ENCODE results near the gene IP6K3.

The IP6K3 gene

DNA sequence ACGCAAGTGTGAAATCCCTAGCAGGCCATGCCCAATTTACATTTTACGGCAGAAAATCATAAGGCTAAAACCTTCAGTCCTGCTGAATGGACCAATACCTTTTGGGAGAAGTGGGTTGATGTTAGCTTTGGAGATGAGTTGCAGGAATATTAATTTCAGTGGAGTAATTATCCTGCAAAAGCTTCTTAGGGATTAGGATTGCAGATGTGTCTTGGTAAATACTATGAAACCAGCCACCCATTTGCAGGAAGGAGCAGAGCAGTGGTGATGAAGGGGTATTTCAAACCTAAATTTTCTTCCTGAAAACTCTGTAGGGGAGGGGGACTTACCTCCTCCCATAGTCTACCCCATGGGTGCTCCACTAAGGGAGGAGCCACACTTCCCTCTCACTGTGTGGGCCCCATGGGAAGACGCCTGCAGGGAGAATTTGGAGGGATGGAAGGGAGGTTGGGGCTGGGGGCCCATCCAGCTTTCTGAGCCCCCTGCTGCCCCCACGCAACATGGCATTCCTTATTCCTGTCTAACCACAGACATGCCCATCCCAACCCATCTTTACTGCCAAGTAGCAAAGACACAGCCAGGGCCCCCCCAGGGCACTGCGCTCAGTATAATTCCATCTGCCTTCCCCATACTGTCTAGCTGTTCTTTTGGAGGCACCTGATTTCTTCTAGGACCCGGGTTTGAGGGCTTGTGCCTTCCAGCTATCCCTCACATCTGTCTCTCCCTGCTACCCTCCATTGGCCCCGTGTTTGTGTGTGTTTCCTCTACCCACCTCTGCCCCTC is 20.6 kb downstream of the IP6K3 start:
- no peak for DNase-seq (ENCODE audit: low read depth in 2 of 3, low spot score in 1 of 3)

DNA sequence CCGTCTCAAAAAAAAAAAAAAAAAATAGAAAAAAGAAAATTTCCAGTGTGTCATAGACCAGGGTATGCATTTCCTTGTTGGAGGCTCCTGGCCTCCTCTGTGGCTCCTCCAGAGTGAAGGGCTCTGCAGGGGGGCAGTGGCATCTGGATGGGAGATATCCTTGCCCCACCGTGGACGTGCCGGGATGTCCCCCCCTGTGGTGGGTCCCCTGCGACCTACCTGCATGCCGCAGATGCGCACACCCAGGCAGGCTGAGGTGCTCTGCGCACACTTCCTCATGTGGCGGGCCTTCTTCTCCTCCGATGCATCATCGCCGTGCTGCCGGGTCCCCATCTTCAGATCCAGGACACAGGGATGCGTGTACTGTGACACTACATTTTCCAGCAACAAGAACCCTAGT is 21.5 kb downstream of the IP6K3 start:
- DNase-seq (ENCODE audit: low read depth in 2 of 3, low spot score in 1 of 3): no peak

DNA sequence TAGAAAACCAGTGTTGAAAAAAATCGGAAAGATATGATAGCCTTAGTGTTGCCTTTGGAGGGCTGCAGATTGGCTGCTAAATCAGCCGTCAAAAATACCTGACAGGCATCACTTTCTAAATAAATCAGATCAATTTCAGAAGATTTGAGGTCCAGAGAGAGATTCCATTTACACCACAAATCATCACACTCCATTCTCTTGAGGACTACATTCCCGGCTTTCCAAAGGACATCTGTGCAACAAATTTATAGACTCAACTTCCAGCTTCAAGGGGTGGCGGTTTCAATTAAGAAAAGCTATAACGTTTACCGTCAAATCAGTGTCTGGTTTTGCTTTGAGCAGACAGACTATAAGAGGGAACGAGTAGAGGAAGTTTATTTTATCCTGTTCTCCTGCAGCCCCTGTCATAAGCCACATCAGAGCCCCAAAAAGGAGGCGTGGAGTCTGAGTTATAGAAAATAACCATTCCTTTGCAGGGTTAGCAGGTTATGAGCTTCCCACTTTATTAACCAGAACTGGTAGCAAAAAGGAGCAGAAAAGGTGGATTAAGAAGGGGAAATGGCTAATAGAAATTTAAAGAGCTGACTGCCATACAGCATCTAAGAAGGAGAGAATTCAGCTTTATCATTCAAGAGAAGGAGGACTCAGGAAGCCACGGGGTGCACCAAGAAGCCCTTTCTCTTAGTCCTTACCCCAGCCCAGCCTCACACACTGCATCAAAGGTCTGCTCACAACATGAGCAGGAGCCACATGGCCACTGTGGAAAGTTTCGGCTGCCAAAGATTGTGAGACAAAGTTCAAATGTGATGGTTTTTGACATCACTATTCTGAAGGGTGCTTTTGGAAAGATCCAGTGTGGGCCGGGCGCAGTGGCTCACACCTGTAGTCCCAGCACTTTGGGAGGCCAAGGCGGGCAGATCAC is 22.3 kb downstream of the IP6K3 start:
- DNase-seq (ENCODE audit: low read depth in 2 of 3, low spot score in 1 of 3): no peak

DNA sequence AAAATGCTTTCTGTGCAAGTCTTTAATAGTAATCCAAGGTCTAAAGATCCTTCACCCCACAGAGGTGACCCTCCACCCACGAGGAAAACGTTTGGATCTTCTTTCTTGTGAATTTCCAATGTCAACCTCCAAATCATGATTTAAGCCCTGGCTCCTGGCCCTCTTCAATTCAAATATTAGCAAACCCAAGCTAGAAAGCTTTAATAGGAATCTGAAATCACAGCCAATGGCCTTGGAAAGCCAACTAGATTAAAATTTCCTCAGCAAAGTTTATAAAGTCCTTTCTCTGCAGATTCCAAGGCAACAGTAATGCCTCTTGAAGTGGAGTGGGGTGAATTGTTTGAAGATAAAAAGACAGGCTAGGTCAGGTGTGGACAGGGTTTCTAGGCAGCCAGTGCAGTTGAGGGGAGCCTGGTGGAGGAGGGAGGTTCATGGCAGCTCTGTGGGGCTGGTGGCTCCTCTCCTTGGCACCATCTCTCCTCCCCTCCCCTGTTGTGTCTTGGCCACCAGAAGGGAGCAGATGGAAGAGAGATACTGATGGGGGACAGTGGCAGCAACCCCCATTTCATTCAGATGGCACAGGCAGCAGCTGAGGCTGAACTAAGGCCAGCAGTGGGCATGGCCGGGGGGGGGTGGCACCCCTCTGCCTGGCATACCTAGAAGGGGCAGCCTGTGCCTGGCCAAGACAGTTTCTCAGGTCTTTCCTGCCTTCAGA is 23.2 kb downstream of the IP6K3 start:
- no peak for DNase-seq (ENCODE audit: low read depth in 2 of 3, low spot score in 1 of 3)

DNA sequence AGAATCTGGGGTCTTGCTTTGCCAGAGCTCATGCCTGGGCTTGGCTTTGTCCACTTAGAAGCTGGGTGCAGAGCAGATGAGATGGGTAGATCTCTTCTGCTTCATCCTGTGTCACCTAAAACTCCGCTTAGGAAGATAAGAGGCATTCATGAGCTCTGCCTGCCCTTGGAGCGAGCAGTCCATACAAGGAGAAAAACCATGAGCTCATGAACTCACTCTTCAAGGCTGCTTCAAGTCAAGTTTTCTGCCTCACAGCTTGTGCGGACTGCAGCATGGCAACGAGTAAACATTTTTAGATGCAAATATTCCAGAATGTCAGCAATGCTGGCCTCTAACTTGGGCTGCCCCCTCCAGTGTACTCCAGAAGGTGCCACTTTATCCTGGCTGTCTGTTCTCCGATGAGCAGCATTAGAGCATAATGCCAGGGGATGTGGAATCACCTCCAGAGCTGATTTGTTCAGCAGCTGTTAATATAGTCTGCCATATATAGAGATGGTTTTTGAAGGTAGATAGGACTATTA is 24.5 kb downstream of the IP6K3 start:
- no peak for DNase-seq (ENCODE audit: low read depth in 2 of 3, low spot score in 1 of 3)

DNA sequence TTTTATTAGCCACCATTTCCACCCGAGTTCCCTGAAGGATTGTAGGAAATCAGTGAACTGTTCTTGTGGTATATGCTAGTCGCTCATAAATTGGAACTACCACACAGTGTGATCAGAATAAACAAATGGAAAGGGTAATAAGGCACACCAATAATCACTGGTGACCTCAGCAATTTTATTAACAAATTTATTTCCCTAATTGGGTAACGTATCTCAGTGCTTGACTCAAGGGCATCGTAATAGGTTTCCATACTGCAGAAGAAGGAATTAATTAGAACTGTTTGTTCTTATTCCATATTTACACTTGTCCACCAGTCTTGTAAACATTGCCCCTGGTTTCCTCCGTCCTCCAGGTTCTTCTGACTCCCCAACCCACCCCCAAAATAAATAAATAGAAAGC is 25.2 kb downstream of the IP6K3 start:
- DNase-seq (ENCODE audit: low read depth in 2 of 3, low spot score in 1 of 3): no peak

DNA sequence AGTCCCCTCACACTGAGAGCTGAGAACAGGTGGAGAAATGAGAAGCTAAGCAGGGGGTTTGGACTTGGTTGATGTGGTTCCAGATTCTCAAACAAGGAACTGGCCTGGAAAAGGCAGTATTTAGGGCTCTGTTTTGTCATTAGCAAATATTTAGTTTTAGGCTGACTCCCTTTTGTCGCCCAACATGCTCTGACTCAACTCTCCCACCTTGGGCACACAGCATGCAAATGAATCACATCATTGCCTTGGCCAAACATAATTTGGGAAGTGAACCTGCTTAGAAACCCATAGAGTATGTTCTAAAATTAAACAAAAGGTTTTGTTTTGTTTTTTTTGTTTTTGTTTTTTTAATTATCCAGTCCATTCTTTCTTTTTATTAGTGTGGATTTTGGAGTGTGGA is 25.7 kb downstream of the IP6K3 start:
- DNase-seq (ENCODE audit: low read depth in 2 of 3, low spot score in 1 of 3): no peak

DNA sequence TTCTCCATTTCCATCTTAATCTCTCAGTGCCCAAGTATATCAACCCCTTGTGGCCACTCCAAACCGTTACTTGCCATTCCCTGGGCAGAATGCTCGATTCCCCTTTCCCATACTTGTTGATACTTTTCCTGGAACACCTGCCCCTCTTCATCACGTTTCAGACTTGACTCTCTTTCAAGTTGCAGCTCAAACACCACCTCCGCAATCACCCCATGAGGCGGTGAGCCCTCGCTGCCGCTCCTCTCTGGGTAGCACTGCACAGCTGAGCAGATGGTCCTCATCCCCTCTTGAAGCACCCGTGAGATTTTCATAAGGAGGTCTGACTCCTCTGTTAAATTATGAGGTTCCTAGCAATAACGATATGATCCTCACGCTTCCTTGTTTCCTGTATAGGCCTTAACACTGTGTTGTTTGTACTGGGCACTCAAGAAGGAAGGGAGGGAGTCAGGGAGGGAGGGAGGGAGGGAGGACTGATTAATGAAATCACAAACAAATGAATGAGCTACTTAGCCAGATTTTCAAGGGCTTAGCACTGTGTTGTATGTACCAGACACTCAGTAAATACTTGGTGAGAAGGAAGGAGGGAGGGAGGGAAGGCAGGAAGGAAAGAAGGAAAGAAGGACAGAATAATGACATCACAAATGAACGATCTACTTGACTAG is 27.2 kb downstream of the IP6K3 start:
- DNase-seq (ENCODE audit: low read depth in 2 of 3, low spot score in 1 of 3): no peak

DNA sequence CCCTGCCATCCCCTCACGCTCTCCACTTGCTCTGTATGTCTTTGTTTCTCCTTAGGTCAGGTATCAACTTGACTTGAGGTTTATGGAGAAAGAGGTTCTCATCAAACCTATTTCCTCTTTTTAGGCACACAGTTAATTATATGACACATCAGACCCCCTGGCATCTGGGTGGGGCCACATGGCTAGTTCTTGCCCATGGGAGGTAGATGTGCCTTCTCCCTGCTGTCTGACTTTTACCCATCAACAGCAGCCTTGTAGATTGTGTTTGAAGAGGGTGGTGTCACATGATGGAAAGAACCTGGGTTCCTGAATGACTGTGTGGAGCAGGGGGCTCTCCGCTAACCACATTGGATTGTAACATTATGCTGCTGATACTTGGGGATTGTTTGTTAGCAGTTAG is 28.0 kb downstream of the IP6K3 start:
- DNase-seq (ENCODE audit: low read depth in 2 of 3, low spot score in 1 of 3): no peak

DNA sequence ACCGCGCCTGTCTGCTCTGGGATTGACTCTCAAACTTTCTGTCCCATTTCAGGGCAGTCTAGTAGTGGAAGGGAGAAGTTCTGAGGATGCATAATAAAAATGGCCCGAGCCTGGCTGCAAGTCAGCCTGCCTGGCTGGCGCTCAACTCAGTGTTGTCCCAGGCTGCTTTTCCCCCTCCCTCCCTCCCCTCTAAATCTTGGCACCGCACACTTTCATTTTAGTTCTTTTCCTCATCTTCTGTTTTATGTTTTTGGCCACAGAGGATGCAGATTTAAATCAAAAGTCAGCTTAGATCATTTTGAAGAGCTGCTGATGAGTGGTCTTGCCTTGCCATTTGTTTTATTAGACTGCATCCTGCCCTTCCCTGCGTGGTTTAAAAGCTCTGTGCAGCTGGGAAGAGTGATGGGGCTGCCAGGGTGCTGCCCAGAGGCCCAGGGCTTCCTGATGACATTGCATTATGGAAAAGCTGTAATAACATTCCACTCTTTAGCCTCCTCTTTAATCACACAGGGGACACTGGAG is 28.7 kb downstream of the IP6K3 start:
- no peak for DNase-seq (ENCODE audit: low read depth in 2 of 3, low spot score in 1 of 3)

DNA sequence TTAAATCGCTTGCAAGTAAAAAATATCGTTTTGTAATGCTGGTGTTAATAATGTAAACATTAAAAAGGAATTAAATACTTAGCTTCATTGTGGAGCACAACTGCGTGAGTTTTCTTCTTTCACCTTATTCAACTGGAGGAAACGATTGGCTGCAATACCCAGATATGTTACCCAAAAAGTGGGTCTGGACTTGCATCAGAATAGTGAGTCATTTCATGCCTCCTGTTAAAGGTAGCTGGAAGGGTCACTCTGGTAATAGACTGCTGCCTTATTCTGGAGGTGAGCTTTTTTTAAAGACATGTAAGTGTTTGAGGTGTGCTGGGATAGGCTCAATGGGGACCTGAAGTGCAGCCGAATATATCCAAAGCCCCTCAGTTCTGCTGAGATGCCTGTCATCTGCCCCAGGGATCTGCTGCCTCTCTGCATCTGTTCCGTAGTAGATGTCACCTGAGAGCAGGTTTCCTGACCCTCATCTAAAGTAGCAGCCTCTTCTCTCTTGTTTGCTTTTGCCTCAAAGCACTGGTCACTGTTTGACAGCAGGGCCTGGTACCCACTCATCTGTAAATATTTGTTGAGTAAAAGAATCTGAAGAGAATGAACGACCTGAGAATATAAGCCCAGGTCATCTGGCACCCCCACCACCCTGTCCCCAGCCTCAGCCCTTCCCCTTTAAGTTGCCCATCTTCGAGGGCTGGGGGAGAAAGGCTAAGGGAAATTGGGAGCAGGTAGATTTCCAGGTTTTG is 29.6 kb downstream of the IP6K3 start:
- no peak for DNase-seq (ENCODE audit: low read depth in 2 of 3, low spot score in 1 of 3)

DNA sequence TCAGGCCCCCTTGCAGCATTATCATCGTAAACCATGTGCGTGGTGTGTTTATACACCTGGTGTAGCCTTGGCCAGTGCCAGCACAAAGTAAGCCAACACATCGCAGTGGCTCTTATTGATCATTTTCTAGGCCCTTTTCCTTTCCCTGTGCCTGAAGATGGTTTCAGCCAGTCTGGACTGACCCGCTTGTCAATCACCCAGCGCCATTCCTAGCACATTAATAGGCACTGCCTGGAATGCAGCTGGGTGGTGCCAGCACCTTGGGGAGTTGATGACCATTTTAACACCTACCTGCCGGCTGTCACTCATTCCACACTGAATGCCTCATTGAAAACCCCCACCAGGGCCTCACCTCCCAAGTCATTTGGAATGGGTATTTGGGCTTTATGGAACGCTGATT is 30.3 kb downstream of the IP6K3 start:
- DNase-seq (ENCODE audit: low read depth in 2 of 3, low spot score in 1 of 3): no peak

DNA sequence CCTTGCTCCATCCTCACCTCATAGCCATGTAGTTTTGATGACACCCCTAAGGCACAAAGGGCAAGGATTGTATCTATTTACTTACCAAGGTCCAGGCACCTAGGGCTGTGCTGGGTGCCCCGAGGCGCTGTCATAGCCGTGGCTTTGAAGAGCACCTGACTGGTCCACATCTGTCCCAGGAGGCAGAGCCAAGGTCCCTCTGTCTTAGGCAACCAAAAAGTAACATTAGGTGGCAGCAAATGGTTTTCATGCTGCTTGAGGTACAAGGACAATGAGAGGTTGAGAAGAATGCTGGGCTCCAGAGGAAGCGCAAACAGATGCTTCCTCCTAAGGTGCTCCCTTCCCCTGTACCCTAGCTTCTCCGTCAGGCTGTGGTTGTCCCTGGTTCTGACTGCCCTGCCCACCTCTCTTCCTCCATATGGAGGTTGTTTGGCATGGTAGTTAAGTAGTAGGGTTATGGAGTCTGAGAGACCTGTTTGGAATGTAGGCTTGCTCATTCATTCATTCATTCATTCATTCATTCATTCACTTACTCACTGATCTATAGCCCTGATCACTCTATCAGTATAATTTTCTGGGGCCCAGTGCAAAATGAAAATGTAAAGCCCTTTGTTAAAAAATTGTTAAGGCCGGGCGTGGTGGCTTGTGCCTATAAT is 32.2 kb downstream of the IP6K3 start:
- no peak for DNase-seq (ENCODE audit: low read depth in 2 of 3, low spot score in 1 of 3)

DNA sequence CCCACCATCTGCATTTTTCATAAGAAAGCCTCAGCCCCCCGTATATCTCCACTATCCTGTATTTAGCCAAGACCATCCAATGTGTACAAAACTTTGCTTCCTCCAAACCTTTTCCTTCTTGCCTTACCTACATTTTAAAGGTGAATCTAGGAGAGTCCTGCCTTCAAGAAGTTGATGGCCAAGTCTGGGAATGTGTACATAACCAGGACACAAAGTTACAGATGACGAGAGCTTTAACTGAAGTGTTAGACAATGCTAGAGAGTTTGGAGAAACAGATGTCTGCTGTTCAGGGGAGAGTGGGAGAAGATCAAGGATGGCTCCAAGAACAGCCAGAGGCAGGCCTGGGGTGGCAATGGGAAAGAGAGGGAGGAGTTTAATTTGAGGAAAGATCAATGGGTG is 32.9 kb downstream of the IP6K3 start:
- DNase-seq (ENCODE audit: low read depth in 2 of 3, low spot score in 1 of 3): no peak

DNA sequence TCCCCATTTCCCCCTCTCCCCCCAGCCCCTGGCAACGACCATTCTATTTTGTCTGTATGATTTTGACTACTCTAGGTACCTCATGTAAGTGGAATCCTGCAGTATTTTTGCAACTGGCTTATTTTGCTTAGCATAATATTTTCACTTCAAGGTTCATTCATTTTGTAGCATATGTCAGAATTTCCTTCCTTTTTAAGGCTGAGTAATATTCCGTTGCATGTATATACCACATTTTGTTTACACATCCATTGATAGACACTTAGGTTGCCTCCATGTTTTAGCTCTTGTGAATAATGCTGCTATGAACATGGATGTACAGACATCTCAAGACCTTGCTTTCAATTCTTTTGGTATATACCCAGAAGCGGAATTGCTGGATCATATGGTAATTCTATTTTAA is 33.8 kb downstream of the IP6K3 start:
- DNase-seq (ENCODE audit: low read depth in 2 of 3, low spot score in 1 of 3): no peak

DNA sequence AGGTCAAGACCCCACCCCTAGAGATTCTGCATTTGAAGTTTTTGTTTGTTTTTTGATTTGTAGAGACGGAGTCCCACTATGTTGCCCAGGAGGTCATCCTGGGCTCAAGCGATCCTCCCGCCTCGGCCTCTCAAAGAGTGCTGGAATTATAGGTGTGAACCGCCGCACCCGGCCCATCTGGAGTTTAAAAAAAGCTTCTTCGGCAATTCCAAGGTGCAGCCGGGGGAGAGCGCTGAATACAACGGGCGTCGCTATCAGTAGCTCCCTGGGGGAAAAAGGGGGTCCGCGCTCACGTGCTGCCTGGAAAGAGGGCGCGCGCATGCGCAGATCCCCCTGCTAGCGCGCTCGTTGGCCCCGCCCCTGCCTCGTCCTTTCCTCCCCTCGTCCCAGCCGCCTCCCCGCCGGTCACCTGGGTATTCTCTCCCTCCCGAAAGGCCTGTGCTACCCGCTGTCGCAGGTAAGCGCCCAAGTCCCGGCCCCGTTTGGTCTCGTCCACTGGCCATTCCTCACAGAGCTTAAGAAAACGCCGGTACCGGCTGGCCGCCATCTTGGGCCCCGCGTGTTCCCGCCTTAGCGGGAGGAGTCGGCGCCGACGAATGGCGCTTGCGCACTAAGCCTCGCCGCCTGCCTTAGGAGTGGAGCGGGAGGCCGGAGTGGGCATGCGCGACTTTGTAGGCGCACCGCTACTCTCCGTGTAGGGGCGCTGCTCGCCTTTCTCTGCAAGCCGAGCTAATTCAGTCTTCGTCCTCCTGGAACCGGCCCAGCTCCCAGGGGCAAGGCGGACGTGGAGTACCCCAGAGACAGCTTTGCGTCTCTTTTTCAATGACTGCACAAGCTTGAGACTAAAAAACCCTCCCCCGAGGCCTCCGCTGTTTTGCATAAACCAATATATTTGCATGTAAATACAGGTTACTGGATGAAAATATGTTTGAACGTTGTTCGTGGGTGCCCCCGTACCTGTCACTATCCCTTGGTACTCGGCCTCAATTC is 35.3 kb downstream of the IP6K3 start, which contains the start of gene UQCC2:
Gene UQCC2, minus strand, starts transcription at position 561 of the 990 bp plus-strand sequence. Its CDS starts 14 bp downstream, at position 547.
- peak; percentile 94 to 97 (median 96) for DNase-seq (ENCODE audit: low read depth in 2 of 3, low spot score in 1 of 3)

DNA sequence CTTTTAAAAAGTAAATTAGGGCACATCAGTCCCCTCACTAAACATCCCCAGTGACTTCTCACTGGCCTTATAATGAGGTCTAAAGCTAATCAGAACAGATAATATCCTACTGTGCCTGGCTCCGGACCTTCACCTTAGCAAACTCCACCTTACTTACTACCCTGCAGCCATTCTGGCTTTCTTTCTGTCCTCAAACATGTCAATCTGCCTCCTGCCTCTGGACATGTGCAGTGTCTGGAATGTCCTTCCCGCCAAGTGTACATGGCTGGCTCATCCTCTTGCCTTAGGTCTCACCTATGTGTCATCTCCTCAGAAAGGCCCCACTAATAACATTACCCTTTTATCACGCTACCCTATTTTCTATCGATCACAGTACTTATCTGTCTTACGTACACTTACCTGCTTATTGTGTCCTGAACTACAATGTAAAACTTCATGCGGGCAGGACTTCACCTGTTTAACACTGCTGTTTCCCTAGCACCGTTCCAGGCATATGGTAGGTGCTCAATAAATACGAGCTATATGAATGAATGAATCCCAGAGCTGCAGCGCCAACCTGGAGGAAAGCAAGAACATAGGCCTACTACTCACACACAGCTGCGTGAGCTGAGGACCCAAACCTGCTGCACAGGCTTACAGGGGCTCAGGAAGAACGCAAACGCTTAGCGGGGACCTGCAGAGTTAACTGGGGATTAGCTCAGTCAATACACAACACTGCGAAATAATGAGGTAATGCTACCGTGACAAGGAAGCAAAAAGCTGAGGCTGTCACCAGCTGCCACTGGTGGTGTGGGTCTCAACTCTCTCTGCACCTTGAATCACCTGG is 36.2 kb downstream of the IP6K3 start:
- no peak for DNase-seq (ENCODE audit: low read depth in 2 of 3, low spot score in 1 of 3)

All from stimulated activated CD4-positive, alpha-beta T cell treated with anti-CD3 and anti-CD28 coated beads, Interleukin-12 subunit alpha, Interleukin-12 subunit beta, amount 100 ng/mL, for 48 hours (primary cell).